HepG2 (cell line): Measurements from ENCODE around the gene CPNE4. TPM values are rescaled to one million over a fixed set of nuclear protein-coding genes. Genes with fewer than 3 reads are reported as not detected.

Source experiments
- AFF4 ChIP-seq: sonication (generic); formaldehyde crosslinking; IDR thresholded peaks from 2 replicates; pipeline ENCODE4 v1.4.0; 2020; ENCODE audit warnings: missing genetic modification reagents
- ARID3A ChIP-seq: IDR thresholded peaks from 2 replicates; pipeline ENCODE4 v1.6.1; 2012; ENCODE audit warnings: low read depth, low read length, improper control_type of control experiment
- EED ChIP-seq: sonication (generic); formaldehyde crosslinking; IDR thresholded peaks from 2 replicates; pipeline ENCODE4 v1.5.0; 2020; ENCODE audit warnings: mild to moderate bottlenecking, missing genetic modification reagents
- KDM6A ChIP-seq: IDR thresholded peaks from 2 replicates; pipeline ENCODE4 v1.6.1; 2016; ENCODE audit warnings: low read depth
- MNT ChIP-seq: fragments of 450-650 bp; IDR thresholded peaks from 2 replicates; pipeline ENCODE4 v1.6.1; 2016
- NCOA2 ChIP-seq: sonication (generic); formaldehyde crosslinking; IDR thresholded peaks from 2 replicates; pipeline ENCODE4 v1.8.0; 2022; ENCODE audit warnings: inconsistent platforms
- PAX8 ChIP-seq: sonication (generic); formaldehyde crosslinking; IDR thresholded peaks from 2 replicates; pipeline ENCODE4 v1.8.0; 2022; ENCODE audit warnings: mild to moderate bottlenecking, missing genetic modification reagents, borderline replicate concordance
- POGK ChIP-seq: sonication (generic); formaldehyde crosslinking; conservative IDR thresholded peaks from 2 replicates; pipeline ENCODE4 v1.8.0; 2022; ENCODE audit warnings: mild to moderate bottlenecking, moderate library complexity, missing genetic modification reagents
- PPARG ChIP-seq: conservative IDR thresholded peaks from 2 replicates; pipeline ENCODE4 v1.6.1; 2016; ENCODE audit warnings: missing biosample characterization, missing genetic modification reagents
- TBX2 ChIP-seq: sonication (generic); formaldehyde crosslinking; IDR thresholded peaks from 2 replicates; pipeline ENCODE4 v1.5.0; 2020; ENCODE audit warnings: missing genetic modification reagents, mild to moderate bottlenecking, borderline replicate concordance
- TBX3 ChIP-seq: fragments of 450-650 bp; IDR thresholded peaks from 2 replicates; pipeline ENCODE4 v1.6.1; 2017; ENCODE audit warnings: antibody characterized with exemption, mild to moderate bottlenecking, inconsistent platforms, borderline replicate concordance
- YEATS4 ChIP-seq: sonication (generic); formaldehyde crosslinking; IDR thresholded peaks from 2 replicates; pipeline ENCODE4 v1.4.0; 2020; ENCODE audit warnings: missing genetic modification reagents, borderline replicate concordance
- ZFP36 ChIP-seq: fragments of 150-350 bp; IDR thresholded peaks from 2 replicates; pipeline ENCODE4 v1.6.1; 2018; ENCODE audit warnings: borderline replicate concordance, low read length, low read depth; ENCODE audit not compliant: partially characterized antibody
- ZFP82 ChIP-seq: sonication (generic); formaldehyde crosslinking; IDR thresholded peaks from 2 replicates; pipeline ENCODE4 v1.5.1; 2020; ENCODE audit warnings: mild to moderate bottlenecking, missing genetic modification reagents, borderline replicate concordance
- ZNF331 ChIP-seq: sonication (generic); formaldehyde crosslinking; IDR thresholded peaks from 2 replicates; pipeline ENCODE4 v1.4.0; 2020; ENCODE audit warnings: missing genetic modification reagents
- ZNF777 ChIP-seq: sonication (generic); formaldehyde crosslinking; IDR thresholded peaks from 2 replicates; pipeline ENCODE4 v1.4.0; 2020; ENCODE audit warnings: missing genetic modification reagents
- ZUFSP ChIP-seq: sonication (generic); formaldehyde crosslinking; IDR thresholded peaks from 2 replicates; pipeline ENCODE4 v1.9.0; 2021; ENCODE audit warnings: missing genetic modification reagents, mild to moderate bottlenecking, borderline replicate concordance
- polyA plus RNA-seq, 8 experiments: library from polyadenylated mRNA; depleted of rRNA in 3 of 8; stranded (reverse) in 7 of 8; unstranded in 1 of 8; fragments of >200 nt; fragmentation: Illumina TruSeq in 4 of 8; extraction: Trizol in 4 of 8; gene quantifications; 2 replicates each; pipeline versions ENCODE4 v1.2.1 to v1.2.3, GENCODE V29; 2011 to 2016; ENCODE audit warnings: low read depth in 4 of 8, missing spikeins in 1 of 8, mixed read lengths in 1 of 8; ENCODE audit not compliant: insufficient read depth in 1 of 8
- total RNA-seq, 5 experiments: library from RNA; depleted of rRNA; stranded (reverse); fragments of >200 nt; fragmentation: Illumina TruSeq; extraction: Trizol; gene quantifications; 2 replicates each; pipeline ENCODE4 v1.2.3, GENCODE V29; 2016; ENCODE audit warnings: low read depth in 1 of 5

CPNE4 gene
- total and polyA plus RNA-seq, 2 of the 13 experiments (the other 11 are each of a cell fraction or from before 2014, with no cell fraction given): not detected

- TF ChIP-seq AFF4 (CRISPR knock-in tag): no peak
- TF ChIP-seq NCOA2: peak; percentile 48; the same call in 1 of the 2 replicates
- TF ChIP-seq EED (CRISPR knock-in tag): peak; percentile 65; the same call in 1 of the 2 replicates
- TF ChIP-seq KDM6A: no peak
- TF ChIP-seq PPARG (CRISPR knock-in tag): 0 out of 2 replicates have a peak, but pooled peaks have one; percentile 35
- TF ChIP-seq ZFP36: no peak
- peak; percentile 57; the same call in 1 of the 2 replicates for TF ChIP-seq ZNF777
- TF ChIP-seq PAX8 (CRISPR knock-in tag): no peak
- no peak for TF ChIP-seq TBX3
- peak; percentile 41; the same call in 1 of the 2 replicates for TF ChIP-seq TBX2 (CRISPR knock-in tag)
- TF ChIP-seq ZNF331 (CRISPR knock-in tag): peak; percentile 88
- peak; percentile 62; the same call in 1 of the 2 replicates for TF ChIP-seq YEATS4 (CRISPR knock-in tag)
- TF ChIP-seq ARID3A: no peak
- no peak for TF ChIP-seq MNT
- no peak for TF ChIP-seq ZUFSP (CRISPR knock-in tag)
- no peak for TF ChIP-seq ZFP82 (CRISPR knock-in tag)
- peak; percentile 83 for TF ChIP-seq POGK (CRISPR knock-in tag)
Measured at GRCh38 chr3:132034486-132035464, at the start of gene CPNE4 (continued).
